Astrocyte (in vitro differentiated cells and primary cell): Measurements from ENCODE around the gene IL1R1. TPM values are rescaled to one million over a fixed set of nuclear protein-coding genes. Genes with fewer than 3 reads are reported as not detected.
A peak's percentile ranks its signal among the peaks of the same experiment; 100 is the strongest.

Source experiments
- DNase-seq: peaks from one replicate; pipeline ENCODE4 v3.0.0-alpha.2; 2010; ENCODE audit warnings: low read depth
- FAIRE-seq: peaks from 2 replicates; lab custom pipeline; 2011; peaks lifted over from hg19 to GRCh38; lab: Jason Lieb, UNC
- H2AFZ ChIP-seq: 2 replicates; pipeline ENCODE4 v1.6.0; 2012; ENCODE audit warnings: low read depth, low read length, inconsistent platforms
- H3K27ac ChIP-seq: 2 replicates; pipeline ENCODE4 v1.5.1; 2011; ENCODE audit warnings: low read depth, low read length, inconsistent platforms
- H3K27me3 ChIP-seq: 2 replicates; pipeline ENCODE4 v1.6.0; 2011; ENCODE audit warnings: low read length, inconsistent platforms; ENCODE audit not compliant: insufficient read depth
- H3K36me3 ChIP-seq: 2 replicates; pipeline ENCODE4 v1.5.1; 2011; ENCODE audit warnings: low read length, inconsistent platforms; ENCODE audit not compliant: insufficient read depth
- H3K4me1 ChIP-seq: 2 replicates; pipeline ENCODE4 v1.5.1; 2011; ENCODE audit warnings: low read length, inconsistent platforms; ENCODE audit not compliant: insufficient read depth
- H3K4me2 ChIP-seq: 2 replicates; pipeline ENCODE4 v1.6.0; 2012; ENCODE audit warnings: low read length, inconsistent platforms
- H3K4me3 ChIP-seq: 2 replicates; pipeline ENCODE4 v1.5.1; 2011; ENCODE audit warnings: low read depth, mild to moderate bottlenecking, low read length, inconsistent platforms; ENCODE audit not compliant: insufficient read depth
- H3K79me2 ChIP-seq: 2 replicates; pipeline ENCODE4 v1.6.0; 2012; ENCODE audit warnings: mild to moderate bottlenecking, low read length, inconsistent platforms; ENCODE audit not compliant: insufficient read depth
- H3K9ac ChIP-seq: 2 replicates; pipeline ENCODE4 v1.6.0; 2012; ENCODE audit warnings: mild to moderate bottlenecking, low read length, inconsistent platforms
- H3K9me3 ChIP-seq: 2 replicates; pipeline ENCODE4 v1.5.1; 2012; ENCODE audit warnings: low read depth, mild to moderate bottlenecking, low read length, inconsistent platforms; ENCODE audit not compliant: insufficient read depth
- H4K20me1 ChIP-seq: 2 replicates; pipeline ENCODE4 v1.6.0; 2012; ENCODE audit warnings: low read length, inconsistent platforms; ENCODE audit not compliant: insufficient read depth
- H3K27ac Mint-ChIP-seq: one replicate; pipeline ENCODE4 v1.8.0; 2021; ENCODE audit warnings: mild to moderate bottlenecking, mixed read lengths; ENCODE audit not compliant: unreplicated experiment
- H3K27me3 Mint-ChIP-seq: one replicate; pipeline ENCODE4 v1.8.0; 2021; ENCODE audit warnings: low read depth, mixed read lengths; ENCODE audit not compliant: unreplicated experiment
- H3K36me3 Mint-ChIP-seq: one replicate; pipeline ENCODE4 v1.8.0; 2021; ENCODE audit warnings: low read depth, mixed read lengths; ENCODE audit not compliant: unreplicated experiment
- H3K4me1 Mint-ChIP-seq: one replicate; pipeline ENCODE4 v1.8.0; 2021; ENCODE audit warnings: low read depth, mixed read lengths; ENCODE audit not compliant: unreplicated experiment
- H3K4me3 Mint-ChIP-seq: one replicate; pipeline ENCODE4 v1.8.0; 2021; ENCODE audit warnings: mild to moderate bottlenecking, moderate library complexity, mixed read lengths; ENCODE audit not compliant: unreplicated experiment
- H3K9me3 Mint-ChIP-seq: one replicate; pipeline ENCODE4 v1.8.0; 2021; ENCODE audit warnings: mild to moderate bottlenecking, mixed read lengths; ENCODE audit not compliant: unreplicated experiment
- CTCF ChIP-seq: IDR thresholded peaks from 2 replicates; pipeline ENCODE4 v1.5.1; 2011; ENCODE audit warnings: low read depth, mild to moderate bottlenecking, inconsistent platforms, low read length, moderate library complexity; ENCODE audit not compliant: insufficient read depth
- EZH2 ChIP-seq: IDR thresholded peaks from 2 replicates; pipeline ENCODE4 v1.6.1; 2012; ENCODE audit warnings: mild to moderate bottlenecking, low read length, inconsistent platforms; ENCODE audit not compliant: insufficient read depth
- total RNA-seq: library from RNA; stranded (reverse); gene quantifications from 2 replicates; pipeline ENCODE4 v1.2.1, GENCODE V29; 2021

IL1R1 gene
- total RNA-seq, 1 donor from 2014 or later = 7.5 TPM

DNA sequence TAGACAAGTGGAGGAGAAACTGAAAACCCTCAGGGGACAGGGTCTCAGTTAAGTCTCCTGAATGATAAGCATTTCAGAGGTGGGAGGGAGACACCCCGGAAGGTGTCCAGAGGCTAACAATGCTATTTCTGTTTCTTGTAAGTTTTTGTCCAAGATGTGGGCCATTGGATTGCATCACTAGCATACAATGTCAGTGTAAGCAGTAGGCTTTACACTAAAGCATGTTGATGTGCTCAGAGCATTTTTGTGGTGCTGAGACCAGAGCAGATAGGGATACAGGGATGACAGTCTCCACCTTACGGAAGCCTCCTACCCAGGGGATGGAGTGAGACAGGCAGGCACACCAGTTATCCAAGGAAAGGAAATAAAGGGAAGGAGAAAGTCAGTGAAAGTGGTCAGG lies 2.2 kb upstream of the IL1R1 start:
- Mint-ChIP-seq H3K27ac (peak overlapping the region; percentile 92), H3K4me3 (peak overlapping the region; percentile 76), H3K27me3 (peaks cover 4% of the 10 kb centered on the region), H3K36me3 (peaks cover 12% of the 10 kb centered on the region), H3K9me3 (peaks cover 23% of the 10 kb centered on the region), H3K4me1 (peaks cover 24% of the 10 kb centered on the region)
- Histone ChIP-seq H2AFZ (no peak overlapping the region), H3K27ac (no peak overlapping the region), H3K9me3 (peaks cover 13% of the 10 kb centered on the region), H3K36me3 (no peaks in the 10 kb centered on the region), H4K20me1 (no peaks in the 10 kb centered on the region), H3K4me3 (no peak overlapping the region), H3K27me3 (no peaks in the 10 kb centered on the region), H3K4me2 (no peak overlapping the region), H3K4me1 (peaks cover 10% of the 10 kb centered on the region), H3K9ac (no peak overlapping the region), H3K79me2 (peaks cover 23% of the 10 kb centered on the region)
- peak; percentile 37 for DNase-seq
- TF ChIP-seq CTCF = no peak
- TF ChIP-seq EZH2 = no peak
- FAIRE-seq = no peak

GRCh38 chr2:102141011-102141943 lies 1.3 kb upstream of the IL1R1 start:
- FAIRE-seq (no peak), DNase-seq (peak; percentile 83)
- no peaks in the 10 kb centered on the region for H4K20me1 ChIP-seq
- peak overlapping the region; percentile 85 for H3K4me3 Mint-ChIP-seq
- H3K36me3 Mint-ChIP-seq = peaks cover 17% of the 10 kb centered on the region
- H3K27me3 ChIP-seq = no peaks in the 10 kb centered on the region
- no peak overlapping the region for H3K27ac ChIP-seq
- no peak overlapping the region for H3K27ac Mint-ChIP-seq
- H3K27me3 Mint-ChIP-seq = peaks cover 4% of the 10 kb centered on the region
- H3K9me3 Mint-ChIP-seq = peaks cover 31% of the 10 kb centered on the region
- H3K9me3 ChIP-seq = peaks cover 20% of the 10 kb centered on the region
- H3K79me2 ChIP-seq = peaks cover 24% of the 10 kb centered on the region
- peaks cover 24% of the 10 kb centered on the region for H3K4me1 Mint-ChIP-seq
- H3K4me3 ChIP-seq = no peak overlapping the region
- TF ChIP-seq CTCF (no peak), EZH2 (no peak)
- no peaks in the 10 kb centered on the region for H3K36me3 ChIP-seq
- H3K4me2 ChIP-seq = peak overlapping the region; percentile 98
- H3K9ac ChIP-seq = no peak overlapping the region
- peaks cover 10% of the 10 kb centered on the region for H3K4me1 ChIP-seq
- H2AFZ ChIP-seq = no peak overlapping the region
